HepG2 (cell line): ENCODE measurements around the gene C4orf17. TPM values are rescaled to one million over a fixed set of nuclear protein-coding genes. Genes with fewer than 3 reads are reported as not detected.

Experiments
- ARID4A ChIP-seq: sonication (generic); formaldehyde crosslinking; IDR thresholded peaks from 2 replicates; pipeline ENCODE4 v1.5.0; 2020; ENCODE audit warnings: mild to moderate bottlenecking, missing genetic modification reagents, borderline replicate concordance
- FOXA1 ChIP-seq, 2 experiments: fragments of 450-650 bp in 1 of 2; sonication (generic) in 1 of 2; formaldehyde crosslinking in 1 of 2; IDR thresholded peaks; 2 replicates each; pipeline versions ENCODE4 v1.4.0 to v1.6.1; 2016 to 2020; ENCODE audit warnings: missing genetic modification reagents in 1 of 2
- GATAD2A ChIP-seq: IDR thresholded peaks from 2 replicates; pipeline ENCODE4 v1.6.1; 2016
- HOXA5 ChIP-seq: sonication (generic); formaldehyde crosslinking; IDR thresholded peaks from 2 replicates; pipeline ENCODE4 v1.4.0; 2020; ENCODE audit warnings: missing genetic modification reagents
- NCOA5 ChIP-seq: sonication (generic); formaldehyde crosslinking; IDR thresholded peaks from 2 replicates; pipeline ENCODE4 v1.4.0; 2020; ENCODE audit warnings: missing genetic modification reagents
- PAWR ChIP-seq: sonication (generic); formaldehyde crosslinking; IDR thresholded peaks from 2 replicates; pipeline ENCODE4 v1.4.0; 2020; ENCODE audit warnings: missing genetic modification reagents, mild to moderate bottlenecking, borderline replicate concordance
- POLR2A ChIP-seq, 2 experiments: IDR thresholded peaks; 2 replicates each; pipeline ENCODE4 v1.6.1; 2011; ENCODE audit warnings: low read depth in 2 of 2, low read length in 2 of 2, mild to moderate bottlenecking in 1 of 2, moderate library complexity in 1 of 2; ENCODE audit not compliant: insufficient read depth in 1 of 2
- PPARG ChIP-seq: conservative IDR thresholded peaks from 2 replicates; pipeline ENCODE4 v1.6.1; 2016; ENCODE audit warnings: missing biosample characterization, missing genetic modification reagents
- THAP7 ChIP-seq: sonication (generic); formaldehyde crosslinking; IDR thresholded peaks from 2 replicates; pipeline ENCODE4 v1.8.1; 2023; ENCODE audit warnings: mild to moderate bottlenecking, missing genetic modification reagents
- YEATS2 ChIP-seq: sonication (generic); formaldehyde crosslinking; IDR thresholded peaks from 2 replicates; pipeline ENCODE4 v1.4.0; 2020; ENCODE audit warnings: missing genetic modification reagents, borderline replicate concordance
- ZBTB40 ChIP-seq, 2 experiments: fragments of 450-650 bp in 1 of 2; sonication (generic) in 1 of 2; formaldehyde crosslinking in 1 of 2; IDR thresholded peaks; 2 replicates each; pipeline versions ENCODE4 v1.6.1 to v1.8.0; 2016 to 2022; ENCODE audit warnings: antibody characterized with exemption in 1 of 2, mild to moderate bottlenecking in 1 of 2, missing genetic modification reagents in 1 of 2
- ZFAT ChIP-seq: sonication (generic); formaldehyde crosslinking; conservative IDR thresholded peaks from 2 replicates; pipeline ENCODE4 v1.8.1; 2023; ENCODE audit warnings: missing genetic modification reagents, inconsistent platforms
- ZNF382 ChIP-seq: sonication (generic); formaldehyde crosslinking; IDR thresholded peaks from 2 replicates; pipeline ENCODE4 v1.5.0; 2020; ENCODE audit warnings: missing genetic modification reagents, mild to moderate bottlenecking, borderline replicate concordance
- ZNF570 ChIP-seq: sonication (generic); formaldehyde crosslinking; IDR thresholded peaks from 2 replicates; pipeline ENCODE4 v1.4.0; 2020; ENCODE audit warnings: mild to moderate bottlenecking, missing genetic modification reagents, borderline replicate concordance
- ZSCAN22 ChIP-seq: sonication (generic); formaldehyde crosslinking; IDR thresholded peaks from 2 replicates; pipeline ENCODE4 v1.4.0; 2020; ENCODE audit warnings: mild to moderate bottlenecking, missing genetic modification reagents
- polyA plus RNA-seq, 8 experiments: library from polyadenylated mRNA; depleted of rRNA in 3 of 8; stranded (reverse) in 7 of 8; unstranded in 1 of 8; fragments of >200 nt; fragmentation: Illumina TruSeq in 4 of 8; extraction: Trizol in 4 of 8; gene quantifications; 2 replicates each; pipeline versions ENCODE4 v1.2.1 to v1.2.3, GENCODE V29; 2011 to 2016; ENCODE audit warnings: low read depth in 4 of 8, missing spikeins in 1 of 8, mixed read lengths in 1 of 8; ENCODE audit not compliant: insufficient read depth in 1 of 8
- total RNA-seq, 5 experiments: library from RNA; depleted of rRNA; stranded (reverse); fragments of >200 nt; fragmentation: Illumina TruSeq; extraction: Trizol; gene quantifications; 2 replicates each; pipeline ENCODE4 v1.2.3, GENCODE V29; 2016; ENCODE audit warnings: low read depth in 1 of 5

Gene C4orf17
- total and polyA plus RNA-seq, 2 of the 13 experiments (the other 11 are each of a cell fraction or from before 2014, with no cell fraction given), result not detected

DNA sequence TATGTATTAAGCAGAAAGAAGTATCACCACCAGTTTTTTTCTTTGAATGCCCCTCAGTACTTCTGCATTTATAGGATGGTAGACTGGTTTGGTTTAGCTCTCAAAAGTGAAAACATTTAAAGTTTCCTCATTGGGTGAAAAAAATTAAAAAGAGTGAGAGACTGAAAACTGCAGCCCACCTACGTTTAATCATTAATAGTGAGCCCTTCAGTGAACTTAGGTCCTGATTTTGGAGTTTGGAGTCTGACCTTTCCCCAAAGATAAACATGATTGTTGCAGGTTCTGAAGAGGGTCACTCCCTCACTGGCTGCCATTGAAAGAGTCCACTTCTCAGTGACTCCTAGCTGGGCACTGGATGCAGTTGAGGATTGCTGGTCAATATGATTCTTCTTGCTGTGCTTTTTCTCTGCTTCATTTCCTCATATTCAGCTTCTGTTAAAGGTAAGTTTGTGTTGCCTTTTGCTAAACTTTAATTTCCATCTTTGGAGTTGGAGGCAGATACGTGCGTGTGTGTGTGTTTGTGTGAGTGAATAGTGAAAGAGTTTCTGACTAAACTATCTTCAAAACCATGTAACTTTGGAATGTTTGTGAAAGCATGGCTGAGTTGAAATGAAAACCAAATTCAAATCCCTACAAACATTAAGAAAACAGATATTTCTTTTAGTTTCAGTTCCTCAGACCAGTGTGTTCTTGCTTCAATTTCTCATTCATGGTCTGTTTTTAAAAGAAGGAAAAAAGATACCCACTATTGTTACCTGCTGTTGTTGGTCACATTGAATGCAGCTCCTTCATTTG lies 63.9 kb downstream of the C4orf17 start, which contains the start of gene MTTP (continued):
- TF ChIP-seq ZNF382 (CRISPR knock-in tag) (no peak), ARID4A (CRISPR knock-in tag) (peak; percentile 68; the same call in 1 of the 2 replicates), YEATS2 (peak; percentile 29; the same call in 1 of the 2 replicates), PPARG (CRISPR knock-in tag) (peak; percentile 85), NCOA5 (CRISPR knock-in tag) (no peak), ZBTB40 (IDR thresholded peaks at IDR 0.05) (no peak), ZBTB40 (CRISPR knock-in tag; IDR thresholded peaks at IDR 0.05) (no peak), ZSCAN22 (CRISPR knock-in tag) (no peak), POLR2A (IDR thresholded peaks at IDR 0.05; ENCODE audit: insufficient read depth in 1 of 2, low read depth in 2 of 2, low read length in 2 of 2) (peak; percentile 79 to 89), THAP7 (CRISPR knock-in tag) (no peak), ZNF570 (CRISPR knock-in tag) (no peak), ZFAT (CRISPR knock-in tag) (no peak), FOXA1 (IDR thresholded peaks at IDR 0.05) (no peak), FOXA1 (CRISPR knock-in tag; IDR thresholded peaks at IDR 0.05) (peak; percentile 72), HOXA5 (CRISPR knock-in tag) (peak; percentile 57; the same call in 1 of the 2 replicates), PAWR (no peak), GATAD2A (CRISPR knock-in tag) (peak; percentile 65)
